Measurements from ENCODE around the gene BLVRB. TPM values are rescaled to one million over a fixed set of nuclear protein-coding genes. Genes with fewer than 3 reads are reported as not detected.

Gene BLVRB
- total and polyA plus RNA-seq, 4 donors = 132 to 1,243 (median 252) TPM

DNA sequence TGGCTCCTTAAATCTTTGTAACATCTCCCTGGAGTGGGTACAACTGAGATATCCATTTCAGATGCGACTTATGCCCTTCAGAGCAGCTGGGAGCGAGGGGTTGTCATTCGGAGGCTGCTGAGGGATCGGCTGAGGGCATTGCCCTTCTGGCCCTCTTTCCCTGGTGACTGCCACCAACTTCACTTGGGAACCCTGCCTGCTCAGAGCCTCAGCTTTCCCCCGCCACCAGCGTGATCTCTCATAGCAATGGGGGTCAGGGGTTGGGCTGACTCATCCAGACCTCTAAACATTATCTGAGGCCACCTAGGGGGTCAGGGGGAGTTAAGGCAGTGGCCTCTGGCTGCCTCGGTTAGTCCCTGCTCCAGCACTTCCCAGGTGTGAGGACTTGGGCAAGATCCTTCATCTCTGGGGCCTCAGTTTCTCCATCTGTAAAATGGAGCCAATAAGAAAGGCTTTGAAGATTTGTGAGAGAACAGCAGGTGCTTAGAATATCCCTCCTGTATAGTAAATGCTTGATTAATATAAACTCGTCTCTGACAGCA, 53.5 kb downstream of the BLVRB start:
- TF ChIP-seq FOXA2 (IDR thresholded peaks at IDR 0.05) = no peak
- TF ChIP-seq, protein P1, sequence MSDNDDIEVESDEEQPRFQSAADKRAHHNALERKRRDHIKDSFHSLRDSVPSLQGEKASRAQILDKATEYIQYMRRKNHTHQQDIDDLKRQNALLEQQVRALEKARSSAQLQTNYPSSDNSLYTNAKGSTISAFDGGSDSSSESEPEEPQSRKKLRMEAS (IDR thresholded peaks at IDR 0.05) = no peak
- TF ChIP-seq, protein P2, sequence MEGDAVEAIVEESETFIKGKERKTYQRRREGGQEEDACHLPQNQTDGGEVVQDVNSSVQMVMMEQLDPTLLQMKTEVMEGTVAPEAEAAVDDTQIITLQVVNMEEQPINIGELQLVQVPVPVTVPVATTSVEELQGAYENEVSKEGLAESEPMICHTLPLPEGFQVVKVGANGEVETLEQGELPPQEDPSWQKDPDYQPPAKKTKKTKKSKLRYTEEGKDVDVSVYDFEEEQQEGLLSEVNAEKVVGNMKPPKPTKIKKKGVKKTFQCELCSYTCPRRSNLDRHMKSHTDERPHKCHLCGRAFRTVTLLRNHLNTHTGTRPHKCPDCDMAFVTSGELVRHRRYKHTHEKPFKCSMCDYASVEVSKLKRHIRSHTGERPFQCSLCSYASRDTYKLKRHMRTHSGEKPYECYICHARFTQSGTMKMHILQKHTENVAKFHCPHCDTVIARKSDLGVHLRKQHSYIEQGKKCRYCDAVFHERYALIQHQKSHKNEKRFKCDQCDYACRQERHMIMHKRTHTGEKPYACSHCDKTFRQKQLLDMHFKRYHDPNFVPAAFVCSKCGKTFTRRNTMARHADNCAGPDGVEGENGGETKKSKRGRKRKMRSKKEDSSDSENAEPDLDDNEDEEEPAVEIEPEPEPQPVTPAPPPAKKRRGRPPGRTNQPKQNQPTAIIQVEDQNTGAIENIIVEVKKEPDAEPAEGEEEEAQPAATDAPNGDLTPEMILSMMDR (IDR thresholded peaks at IDR 0.05; ENCODE audit: low read depth, low read length, missing input control) = no peak
- no peak overlapping the region for H3K4me3 ChIP-seq (ENCODE audit: low read depth in 1 of 3, low read length in 3 of 3)
- peaks cover 0 to 6% (median 0%) of the 10 kb centered on the region in 4 donors for H3K4me1 ChIP-seq (ENCODE audit: control insufficient read depth in 4 of 4, insufficient read depth in 4 of 4, low read length in 3 of 4)
- no peaks in the 10 kb centered on the region for H3K36me3 ChIP-seq (ENCODE audit: control insufficient read depth in 4 of 4, insufficient read depth in 3 of 4, low read depth in 1 of 4, low read length in 3 of 4)
- WGBS = 74% methylated on average over 8 of the region's 8 CpGs
- H3K27me3 ChIP-seq (ENCODE audit: control insufficient read depth in 4 of 4, insufficient read depth in 4 of 4, low read length in 3 of 4) = no peaks in the 10 kb centered on the region
- no peak for DNase-seq (ENCODE audit: low spot score)
- no peaks in the 10 kb centered on the region for H3K9me3 ChIP-seq (ENCODE audit: control insufficient read depth in 4 of 4, low read length in 3 of 4)
- H3K9ac ChIP-seq (ENCODE audit: low read depth in 1 of 2, low read length in 2 of 2) = no peak overlapping the region
- no peak overlapping the region for H3K27ac ChIP-seq (ENCODE audit: low read depth in 1 of 2, low read length in 2 of 2)

DNA sequence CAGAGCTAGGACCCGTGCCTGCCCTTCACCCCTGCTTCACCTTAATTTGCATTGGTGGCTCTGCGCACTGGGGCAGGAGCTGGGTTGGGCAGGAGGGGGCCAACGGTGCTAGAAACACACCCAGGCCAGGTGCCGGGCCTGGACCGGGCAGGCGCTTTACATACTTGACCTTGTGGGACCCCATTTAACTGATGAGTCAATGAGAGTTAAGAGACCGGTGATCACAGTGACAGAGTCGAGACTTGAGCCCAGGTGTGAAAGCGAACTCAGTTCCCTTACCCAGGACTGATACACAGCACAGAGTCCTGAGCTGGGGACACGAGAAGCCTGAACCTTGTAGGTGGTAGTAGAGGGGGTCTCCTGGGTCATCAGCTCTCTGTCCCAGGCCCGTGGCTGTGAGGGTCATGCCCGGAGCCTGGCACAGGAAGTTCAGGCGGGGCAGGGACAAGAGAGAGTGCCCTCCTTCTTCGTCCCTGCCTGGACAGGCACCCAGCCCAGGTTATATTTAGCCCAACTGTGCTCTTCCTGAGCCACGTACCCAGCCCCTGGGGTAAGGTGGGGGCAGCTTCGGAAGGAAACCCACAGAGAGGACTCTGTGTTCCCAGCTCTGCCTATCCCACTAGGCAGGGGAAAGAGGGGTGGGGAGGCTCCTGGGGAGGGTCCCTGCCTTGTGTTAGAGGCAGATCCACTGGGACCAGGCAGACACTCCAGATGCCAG, 54.3 kb downstream of the BLVRB start:
- Histone ChIP-seq H3K27ac (ENCODE audit: low read depth in 1 of 2, low read length in 2 of 2) (no peak overlapping the region), H3K27me3 (ENCODE audit: control insufficient read depth in 4 of 4, insufficient read depth in 4 of 4, low read length in 3 of 4) (no peaks in the 10 kb centered on the region), H3K4me3 (ENCODE audit: low read depth in 1 of 3, low read length in 3 of 3) (no peak overlapping the region), H3K9ac (ENCODE audit: low read depth in 1 of 2, low read length in 2 of 2) (no peak overlapping the region), H3K9me3 (ENCODE audit: control insufficient read depth in 4 of 4, low read length in 3 of 4) (no peaks in the 10 kb centered on the region), H3K4me1 (ENCODE audit: control insufficient read depth in 4 of 4, insufficient read depth in 4 of 4, low read length in 3 of 4) (peaks cover 0 to 6% (median 0%) of the 10 kb centered on the region in 4 donors), H3K36me3 (ENCODE audit: control insufficient read depth in 4 of 4, insufficient read depth in 3 of 4, low read depth in 1 of 4, low read length in 3 of 4) (no peaks in the 10 kb centered on the region)
- 68% methylated on average over 16 of the region's 16 CpGs for WGBS
- TF ChIP-seq NR2F2 (IDR thresholded peaks at IDR 0.05) (no peak), HNF4A (conservative IDR thresholded peaks at IDR 0.05) (no peak), RAD21 (IDR thresholded peaks at IDR 0.05) (no peak), RXRA (IDR thresholded peaks at IDR 0.05) (no peak)
- DNase-seq (ENCODE audit: low spot score) = no peak

DNA sequence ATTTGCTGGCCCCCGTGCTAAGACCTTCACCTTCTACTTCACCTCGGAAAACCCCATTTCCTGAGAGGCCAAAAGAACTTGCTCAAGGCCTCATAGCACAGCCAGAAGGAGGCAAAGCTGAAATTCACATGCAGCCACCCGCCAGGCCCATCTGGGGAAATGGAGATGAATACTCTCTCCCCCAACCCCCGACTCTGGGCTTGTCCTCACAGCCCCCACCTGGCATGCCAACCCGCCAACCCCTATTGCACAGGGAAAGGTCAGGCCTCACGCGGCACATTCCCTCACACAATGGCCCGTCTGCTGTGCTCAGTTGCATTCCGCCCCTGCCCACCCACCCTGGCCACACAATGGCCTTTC, 55.5 kb downstream of the BLVRB start:
- 83% methylated on average over 9 of the region's 9 CpGs for WGBS
- Histone ChIP-seq H3K27ac (ENCODE audit: low read depth in 1 of 2, low read length in 2 of 2) (no peak overlapping the region), H3K36me3 (ENCODE audit: control insufficient read depth in 4 of 4, insufficient read depth in 3 of 4, low read depth in 1 of 4, low read length in 3 of 4) (no peaks in the 10 kb centered on the region), H3K27me3 (ENCODE audit: control insufficient read depth in 4 of 4, insufficient read depth in 4 of 4, low read length in 3 of 4) (no peaks in the 10 kb centered on the region), H3K9me3 (ENCODE audit: control insufficient read depth in 4 of 4, low read length in 3 of 4) (no peaks in the 10 kb centered on the region), H3K4me3 (ENCODE audit: low read depth in 1 of 3, low read length in 3 of 3) (no peak overlapping the region), H3K9ac (ENCODE audit: low read depth in 1 of 2, low read length in 2 of 2) (no peak overlapping the region), H3K4me1 (ENCODE audit: control insufficient read depth in 4 of 4, insufficient read depth in 4 of 4, low read length in 3 of 4) (peaks cover 0 to 6% (median 0%) of the 10 kb centered on the region in 4 donors)
- TF ChIP-seq FOXA1 (IDR thresholded peaks at IDR 0.05) = no peak
- no peak for TF ChIP-seq HNF4A (conservative IDR thresholded peaks at IDR 0.05)
- TF ChIP-seq FOXA2 (IDR thresholded peaks at IDR 0.05) = no peak
- TF ChIP-seq, protein P3, sequence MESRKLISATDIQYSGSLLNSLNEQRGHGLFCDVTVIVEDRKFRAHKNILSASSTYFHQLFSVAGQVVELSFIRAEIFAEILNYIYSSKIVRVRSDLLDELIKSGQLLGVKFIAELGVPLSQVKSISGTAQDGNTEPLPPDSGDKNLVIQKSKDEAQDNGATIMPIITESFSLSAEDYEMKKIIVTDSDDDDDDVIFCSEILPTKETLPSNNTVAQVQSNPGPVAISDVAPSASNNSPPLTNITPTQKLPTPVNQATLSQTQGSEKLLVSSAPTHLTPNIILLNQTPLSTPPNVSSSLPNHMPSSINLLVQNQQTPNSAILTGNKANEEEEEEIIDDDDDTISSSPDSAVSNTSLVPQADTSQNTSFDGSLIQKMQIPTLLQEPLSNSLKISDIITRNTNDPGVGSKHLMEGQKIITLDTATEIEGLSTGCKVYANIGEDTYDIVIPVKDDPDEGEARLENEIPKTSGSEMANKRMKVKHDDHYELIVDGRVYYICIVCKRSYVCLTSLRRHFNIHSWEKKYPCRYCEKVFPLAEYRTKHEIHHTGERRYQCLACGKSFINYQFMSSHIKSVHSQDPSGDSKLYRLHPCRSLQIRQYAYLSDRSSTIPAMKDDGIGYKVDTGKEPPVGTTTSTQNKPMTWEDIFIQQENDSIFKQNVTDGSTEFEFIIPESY (IDR thresholded peaks at IDR 0.05) = no peak
- TF ChIP-seq NR2F2 (IDR thresholded peaks at IDR 0.05) = no peak
- TF ChIP-seq, protein P2 (IDR thresholded peaks at IDR 0.05; ENCODE audit: low read depth, low read length, missing input control) = no peak
- TF ChIP-seq, protein P1 (IDR thresholded peaks at IDR 0.05) = no peak
- TF ChIP-seq EGR1 (IDR thresholded peaks at IDR 0.05; ENCODE audit: low read depth in 2 of 2) = no peak
- TF ChIP-seq, protein P4, sequence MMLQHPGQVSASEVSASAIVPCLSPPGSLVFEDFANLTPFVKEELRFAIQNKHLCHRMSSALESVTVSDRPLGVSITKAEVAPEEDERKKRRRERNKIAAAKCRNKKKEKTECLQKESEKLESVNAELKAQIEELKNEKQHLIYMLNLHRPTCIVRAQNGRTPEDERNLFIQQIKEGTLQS (IDR thresholded peaks at IDR 0.05) = no peak
- no peak for TF ChIP-seq TAF1 (conservative IDR thresholded peaks at IDR 0.05)
- TF ChIP-seq GABPA (IDR thresholded peaks at IDR 0.05 in 1 of 2, conservative IDR thresholded peaks at IDR 0.05 in 1 of 2) = no peak
- TF ChIP-seq RAD21 (IDR thresholded peaks at IDR 0.05) = no peak
- TF ChIP-seq, protein P5, sequence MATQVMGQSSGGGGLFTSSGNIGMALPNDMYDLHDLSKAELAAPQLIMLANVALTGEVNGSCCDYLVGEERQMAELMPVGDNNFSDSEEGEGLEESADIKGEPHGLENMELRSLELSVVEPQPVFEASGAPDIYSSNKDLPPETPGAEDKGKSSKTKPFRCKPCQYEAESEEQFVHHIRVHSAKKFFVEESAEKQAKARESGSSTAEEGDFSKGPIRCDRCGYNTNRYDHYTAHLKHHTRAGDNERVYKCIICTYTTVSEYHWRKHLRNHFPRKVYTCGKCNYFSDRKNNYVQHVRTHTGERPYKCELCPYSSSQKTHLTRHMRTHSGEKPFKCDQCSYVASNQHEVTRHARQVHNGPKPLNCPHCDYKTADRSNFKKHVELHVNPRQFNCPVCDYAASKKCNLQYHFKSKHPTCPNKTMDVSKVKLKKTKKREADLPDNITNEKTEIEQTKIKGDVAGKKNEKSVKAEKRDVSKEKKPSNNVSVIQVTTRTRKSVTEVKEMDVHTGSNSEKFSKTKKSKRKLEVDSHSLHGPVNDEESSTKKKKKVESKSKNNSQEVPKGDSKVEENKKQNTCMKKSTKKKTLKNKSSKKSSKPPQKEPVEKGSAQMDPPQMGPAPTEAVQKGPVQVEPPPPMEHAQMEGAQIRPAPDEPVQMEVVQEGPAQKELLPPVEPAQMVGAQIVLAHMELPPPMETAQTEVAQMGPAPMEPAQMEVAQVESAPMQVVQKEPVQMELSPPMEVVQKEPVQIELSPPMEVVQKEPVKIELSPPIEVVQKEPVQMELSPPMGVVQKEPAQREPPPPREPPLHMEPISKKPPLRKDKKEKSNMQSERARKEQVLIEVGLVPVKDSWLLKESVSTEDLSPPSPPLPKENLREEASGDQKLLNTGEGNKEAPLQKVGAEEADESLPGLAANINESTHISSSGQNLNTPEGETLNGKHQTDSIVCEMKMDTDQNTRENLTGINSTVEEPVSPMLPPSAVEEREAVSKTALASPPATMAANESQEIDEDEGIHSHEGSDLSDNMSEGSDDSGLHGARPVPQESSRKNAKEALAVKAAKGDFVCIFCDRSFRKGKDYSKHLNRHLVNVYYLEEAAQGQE (IDR thresholded peaks at IDR 0.05) = no peak
- TF ChIP-seq RXRA (IDR thresholded peaks at IDR 0.05) = no peak
- no peak for TF ChIP-seq YY1 (IDR thresholded peaks at IDR 0.05)
- DNase-seq (ENCODE audit: low spot score) = no peak

All from liver (tissue), 9 donors.